WTC11 (cell line): ENCODE results near the gene ANKRD13C. TPM values are rescaled to one million over a fixed set of nuclear protein-coding genes. Genes with fewer than 3 reads are reported as not detected.
A peak's percentile ranks its signal among the peaks of the same experiment; 100 is the strongest.

ENCODE experiments used
- CBFB ChIP-seq: sonication (generic); formaldehyde crosslinking; IDR thresholded peaks from 2 replicates; pipeline ENCODE4 v1.8.1; 2022; ENCODE audit warnings: mild to moderate bottlenecking, low read depth, missing genetic modification reagents
- CREB1 ChIP-seq: sonication (generic); formaldehyde crosslinking; IDR thresholded peaks from 2 replicates; pipeline ENCODE4 v1.8.0; 2023; ENCODE audit warnings: mild to moderate bottlenecking, missing genetic modification reagents
- FOXJ3 ChIP-seq: sonication (generic); formaldehyde crosslinking; IDR thresholded peaks from 2 replicates; pipeline ENCODE4 v1.9.0; 2021; ENCODE audit warnings: missing genetic modification reagents, mild to moderate bottlenecking, borderline replicate concordance
- GRHL2 ChIP-seq: fragments of 250-450 bp; sonication (Bioruptor Pico); IDR thresholded peaks from 2 replicates; pipeline ENCODE4 v1.8.0; 2022; ENCODE audit warnings: mild to moderate bottlenecking, moderate library complexity; ENCODE audit not compliant: insufficient replicate concordance, severe bottlenecking
- GTF2I ChIP-seq: fragments of 250-450 bp; sonication (Bioruptor Pico); conservative IDR thresholded peaks from 2 replicates; pipeline ENCODE4 v1.4.0; 2021; ENCODE audit warnings: mild to moderate bottlenecking
- IRF2 ChIP-seq: sonication (generic); formaldehyde crosslinking; IDR thresholded peaks from 2 replicates; pipeline ENCODE4 v1.8.0; 2022; ENCODE audit warnings: low read depth, missing genetic modification reagents, borderline replicate concordance
- JAZF1 ChIP-seq: fragments of 250-450 bp; sonication (Bioruptor Pico); IDR thresholded peaks from 2 replicates; pipeline ENCODE4 v1.9.0; 2021; ENCODE audit warnings: moderate library complexity, mild to moderate bottlenecking, inconsistent platforms
- MXD4 ChIP-seq: fragments of 250-450 bp; sonication (Bioruptor Pico); IDR thresholded peaks from 2 replicates; pipeline ENCODE4 v1.8.0; 2021; ENCODE audit warnings: mild to moderate bottlenecking, moderate library complexity, borderline replicate concordance
- NFE2L1 ChIP-seq: sonication (generic); formaldehyde crosslinking; IDR thresholded peaks from 2 replicates; pipeline ENCODE4 v1.8.1; 2023; ENCODE audit warnings: missing genetic modification reagents
- NR3C1 ChIP-seq: sonication (generic); formaldehyde crosslinking; conservative IDR thresholded peaks from 2 replicates; pipeline ENCODE4 v1.8.1; 2023; ENCODE audit warnings: low read depth, mild to moderate bottlenecking, missing genetic modification reagents
- RELA ChIP-seq: sonication (generic); formaldehyde crosslinking; IDR thresholded peaks from 2 replicates; pipeline ENCODE4 v1.8.1; 2022; ENCODE audit warnings: missing genetic modification reagents, mild to moderate bottlenecking, borderline replicate concordance
- SMAD3 ChIP-seq: sonication (generic); formaldehyde crosslinking; IDR thresholded peaks from 2 replicates; pipeline ENCODE4 v1.8.0; 2022; ENCODE audit warnings: missing genetic modification reagents, mild to moderate bottlenecking, borderline replicate concordance
- SOX15 ChIP-seq: fragments of 250-450 bp; sonication (Bioruptor Pico); IDR thresholded peaks from 2 replicates; pipeline ENCODE4 v1.9.0; 2021; ENCODE audit warnings: mild to moderate bottlenecking
- SP1 ChIP-seq: sonication (generic); formaldehyde crosslinking; conservative IDR thresholded peaks from 2 replicates; pipeline ENCODE4 v1.8.1; 2022; ENCODE audit warnings: missing genetic modification reagents
- ZNF423 ChIP-seq: fragments of 250-450 bp; sonication (Bioruptor Pico); IDR thresholded peaks from 2 replicates; pipeline ENCODE4 v2.1.2; 2022; ENCODE audit warnings: mild to moderate bottlenecking, moderate library complexity
- total RNA-seq: library from RNA; stranded (reverse); gene quantifications from 3 replicates; pipeline ENCODE4 v1.2.3, GENCODE V29; 2021
- TF ChIP-seq, protein P1 (sequence below): sonication (generic); formaldehyde crosslinking; IDR thresholded peaks from 2 replicates; pipeline ENCODE4 v1.8.1; 2023; ENCODE audit warnings: mild to moderate bottlenecking, moderate library complexity, missing genetic modification reagents
- TF ChIP-seq, protein P2 (sequence below): sonication (generic); formaldehyde crosslinking; IDR thresholded peaks from 2 replicates; pipeline ENCODE4 v1.8.0; 2022; ENCODE audit warnings: mild to moderate bottlenecking, missing genetic modification reagents
- TF ChIP-seq, protein P3 (sequence below): sonication (generic); formaldehyde crosslinking; IDR thresholded peaks from 2 replicates; pipeline ENCODE4 v1.8.0; 2023; ENCODE audit warnings: mild to moderate bottlenecking, missing genetic modification reagents
- TF ChIP-seq, protein P4 (sequence below): sonication (generic); formaldehyde crosslinking; IDR thresholded peaks from 2 replicates; pipeline ENCODE4 v1.8.1; 2023; ENCODE audit warnings: mild to moderate bottlenecking, missing genetic modification reagents, moderate library complexity
- TF ChIP-seq, protein P5 (sequence below): sonication (generic); formaldehyde crosslinking; IDR thresholded peaks from 2 replicates; pipeline ENCODE4 v1.8.0; 2022; ENCODE audit warnings: mild to moderate bottlenecking, missing genetic modification reagents
- TF ChIP-seq, protein P6 (sequence below): sonication (generic); formaldehyde crosslinking; IDR thresholded peaks from 2 replicates; pipeline ENCODE4 v1.8.1; 2023; ENCODE audit warnings: mild to moderate bottlenecking, missing genetic modification reagents
- TF ChIP-seq, protein P7 (sequence below): sonication (generic); formaldehyde crosslinking; conservative IDR thresholded peaks from 2 replicates; pipeline ENCODE4 v1.8.1; 2023; ENCODE audit warnings: mild to moderate bottlenecking, low read depth, missing genetic modification reagents, moderate library complexity
- TF ChIP-seq, protein P8 (sequence below): sonication (generic); formaldehyde crosslinking; IDR thresholded peaks from 2 replicates; pipeline ENCODE4 v1.8.1; 2022; ENCODE audit warnings: missing genetic modification reagents, borderline replicate concordance

Gene ANKRD13C
- total RNA-seq, 1 experiment from 2014 or later: 22.5 TPM

DNA sequence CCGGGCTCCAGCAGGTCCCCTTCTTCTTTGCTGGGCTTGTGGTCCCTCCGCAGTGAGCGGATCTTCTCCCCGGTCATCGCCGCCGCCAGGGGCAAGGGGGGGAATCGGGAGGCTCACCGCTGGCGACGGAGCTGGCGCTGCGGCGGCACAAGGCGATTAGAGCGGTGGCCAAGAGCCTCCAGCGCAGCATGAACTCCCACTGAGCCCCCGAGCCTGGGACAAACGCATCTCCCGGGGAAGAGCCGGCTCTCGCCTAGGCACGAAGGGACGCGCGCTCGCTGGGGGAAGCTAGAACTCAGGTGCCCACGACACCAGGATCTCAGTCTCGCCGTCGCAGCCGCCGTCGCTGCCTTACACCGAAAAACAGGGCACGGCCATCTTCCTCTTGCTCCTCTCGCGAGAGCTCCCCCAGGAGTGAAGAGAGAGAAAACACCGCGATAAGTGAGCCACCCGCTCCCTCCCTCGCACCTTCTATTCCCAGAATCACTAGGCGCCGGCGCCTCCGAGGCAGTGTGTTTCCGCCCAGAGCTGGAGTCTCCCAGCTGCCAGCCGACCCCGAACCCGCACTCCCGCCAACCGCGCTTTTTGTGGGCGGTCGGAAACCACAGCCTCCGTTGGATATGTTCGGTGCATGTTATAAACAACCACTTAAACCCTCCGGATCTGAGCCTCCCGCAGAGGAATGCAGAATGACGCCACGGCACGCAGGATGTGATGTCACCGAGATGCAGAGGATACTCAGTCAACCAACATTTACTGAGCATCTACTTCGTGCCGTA lies at the start of gene ANKRD13C (continued):
- TF ChIP-seq, protein P1, sequence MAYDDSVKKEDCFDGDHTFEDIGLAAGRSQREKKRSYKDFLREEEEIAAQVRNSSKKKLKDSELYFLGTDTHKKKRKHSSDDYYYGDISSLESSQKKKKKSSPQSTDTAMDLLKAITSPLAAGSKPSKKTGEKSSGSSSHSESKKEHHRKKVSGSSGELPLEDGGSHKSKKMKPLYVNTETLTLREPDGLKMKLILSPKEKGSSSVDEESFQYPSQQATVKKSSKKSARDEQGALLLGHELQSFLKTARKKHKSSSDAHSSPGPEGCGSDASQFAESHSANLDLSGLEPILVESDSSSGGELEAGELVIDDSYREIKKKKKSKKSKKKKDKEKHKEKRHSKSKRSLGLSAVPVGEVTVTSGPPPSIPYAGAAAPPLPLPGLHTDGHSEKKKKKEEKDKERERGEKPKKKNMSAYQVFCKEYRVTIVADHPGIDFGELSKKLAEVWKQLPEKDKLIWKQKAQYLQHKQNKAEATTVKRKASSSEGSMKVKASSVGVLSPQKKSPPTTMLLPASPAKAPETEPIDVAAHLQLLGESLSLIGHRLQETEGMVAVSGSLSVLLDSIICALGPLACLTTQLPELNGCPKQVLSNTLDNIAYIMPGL (CRISPR knock-in tag): peak; percentile 90; the same call in 1 of the 2 replicates
- TF ChIP-seq, protein P2, sequence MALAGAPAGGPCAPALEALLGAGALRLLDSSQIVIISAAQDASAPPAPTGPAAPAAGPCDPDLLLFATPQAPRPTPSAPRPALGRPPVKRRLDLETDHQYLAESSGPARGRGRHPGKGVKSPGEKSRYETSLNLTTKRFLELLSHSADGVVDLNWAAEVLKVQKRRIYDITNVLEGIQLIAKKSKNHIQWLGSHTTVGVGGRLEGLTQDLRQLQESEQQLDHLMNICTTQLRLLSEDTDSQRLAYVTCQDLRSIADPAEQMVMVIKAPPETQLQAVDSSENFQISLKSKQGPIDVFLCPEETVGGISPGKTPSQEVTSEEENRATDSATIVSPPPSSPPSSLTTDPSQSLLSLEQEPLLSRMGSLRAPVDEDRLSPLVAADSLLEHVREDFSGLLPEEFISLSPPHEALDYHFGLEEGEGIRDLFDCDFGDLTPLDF: no peak
- TF ChIP-seq MXD4 (no peak), FOXJ3 (no peak), NFE2L1 (CRISPR knock-in tag) (peak; percentile 47; the same call in 1 of the 2 replicates), NR3C1 (no peak), GRHL2 (CRISPR knock-in tag) (no peak), IRF2 (no peak), SMAD3 (CRISPR knock-in tag) (0 out of 2 replicates have a peak, but pooled peaks have one; percentile 43), SOX15 (CRISPR knock-in tag) (no peak), RELA (CRISPR knock-in tag) (no peak), ZNF423 (CRISPR knock-in tag) (no peak), SP1 (CRISPR knock-in tag) (peak; percentile 22; the same call in 1 of the 2 replicates), CREB1 (CRISPR knock-in tag) (no peak), JAZF1 (no peak), CBFB (0 out of 2 replicates have a peak, but pooled peaks have one; percentile 70), GTF2I (CRISPR knock-in tag) (no peak)
- TF ChIP-seq, protein P3, sequence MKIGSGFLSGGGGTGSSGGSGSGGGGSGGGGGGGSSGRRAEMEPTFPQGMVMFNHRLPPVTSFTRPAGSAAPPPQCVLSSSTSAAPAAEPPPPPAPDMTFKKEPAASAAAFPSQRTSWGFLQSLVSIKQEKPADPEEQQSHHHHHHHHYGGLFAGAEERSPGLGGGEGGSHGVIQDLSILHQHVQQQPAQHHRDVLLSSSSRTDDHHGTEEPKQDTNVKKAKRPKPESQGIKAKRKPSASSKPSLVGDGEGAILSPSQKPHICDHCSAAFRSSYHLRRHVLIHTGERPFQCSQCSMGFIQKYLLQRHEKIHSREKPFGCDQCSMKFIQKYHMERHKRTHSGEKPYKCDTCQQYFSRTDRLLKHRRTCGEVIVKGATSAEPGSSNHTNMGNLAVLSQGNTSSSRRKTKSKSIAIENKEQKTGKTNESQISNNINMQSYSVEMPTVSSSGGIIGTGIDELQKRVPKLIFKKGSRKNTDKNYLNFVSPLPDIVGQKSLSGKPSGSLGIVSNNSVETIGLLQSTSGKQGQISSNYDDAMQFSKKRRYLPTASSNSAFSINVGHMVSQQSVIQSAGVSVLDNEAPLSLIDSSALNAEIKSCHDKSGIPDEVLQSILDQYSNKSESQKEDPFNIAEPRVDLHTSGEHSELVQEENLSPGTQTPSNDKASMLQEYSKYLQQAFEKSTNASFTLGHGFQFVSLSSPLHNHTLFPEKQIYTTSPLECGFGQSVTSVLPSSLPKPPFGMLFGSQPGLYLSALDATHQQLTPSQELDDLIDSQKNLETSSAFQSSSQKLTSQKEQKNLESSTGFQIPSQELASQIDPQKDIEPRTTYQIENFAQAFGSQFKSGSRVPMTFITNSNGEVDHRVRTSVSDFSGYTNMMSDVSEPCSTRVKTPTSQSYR (CRISPR knock-in tag): no peak
- TF ChIP-seq, protein P4, sequence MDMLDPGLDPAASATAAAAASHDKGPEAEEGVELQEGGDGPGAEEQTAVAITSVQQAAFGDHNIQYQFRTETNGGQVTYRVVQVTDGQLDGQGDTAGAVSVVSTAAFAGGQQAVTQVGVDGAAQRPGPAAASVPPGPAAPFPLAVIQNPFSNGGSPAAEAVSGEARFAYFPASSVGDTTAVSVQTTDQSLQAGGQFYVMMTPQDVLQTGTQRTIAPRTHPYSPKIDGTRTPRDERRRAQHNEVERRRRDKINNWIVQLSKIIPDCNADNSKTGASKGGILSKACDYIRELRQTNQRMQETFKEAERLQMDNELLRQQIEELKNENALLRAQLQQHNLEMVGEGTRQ (CRISPR knock-in tag): no peak
- TF ChIP-seq, protein P5, sequence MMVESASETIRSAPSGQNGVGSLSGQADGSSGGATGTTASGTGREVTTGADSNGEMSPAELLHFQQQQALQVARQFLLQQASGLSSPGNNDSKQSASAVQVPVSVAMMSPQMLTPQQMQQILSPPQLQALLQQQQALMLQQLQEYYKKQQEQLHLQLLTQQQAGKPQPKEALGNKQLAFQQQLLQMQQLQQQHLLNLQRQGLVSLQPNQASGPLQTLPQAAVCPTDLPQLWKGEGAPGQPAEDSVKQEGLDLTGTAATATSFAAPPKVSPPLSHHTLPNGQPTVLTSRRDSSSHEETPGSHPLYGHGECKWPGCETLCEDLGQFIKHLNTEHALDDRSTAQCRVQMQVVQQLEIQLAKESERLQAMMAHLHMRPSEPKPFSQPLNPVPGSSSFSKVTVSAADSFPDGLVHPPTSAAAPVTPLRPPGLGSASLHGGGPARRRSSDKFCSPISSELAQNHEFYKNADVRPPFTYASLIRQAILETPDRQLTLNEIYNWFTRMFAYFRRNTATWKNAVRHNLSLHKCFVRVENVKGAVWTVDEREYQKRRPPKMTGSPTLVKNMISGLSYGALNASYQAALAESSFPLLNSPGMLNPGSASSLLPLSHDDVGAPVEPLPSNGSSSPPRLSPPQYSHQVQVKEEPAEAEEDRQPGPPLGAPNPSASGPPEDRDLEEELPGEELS: no peak
- TF ChIP-seq, protein P6, sequence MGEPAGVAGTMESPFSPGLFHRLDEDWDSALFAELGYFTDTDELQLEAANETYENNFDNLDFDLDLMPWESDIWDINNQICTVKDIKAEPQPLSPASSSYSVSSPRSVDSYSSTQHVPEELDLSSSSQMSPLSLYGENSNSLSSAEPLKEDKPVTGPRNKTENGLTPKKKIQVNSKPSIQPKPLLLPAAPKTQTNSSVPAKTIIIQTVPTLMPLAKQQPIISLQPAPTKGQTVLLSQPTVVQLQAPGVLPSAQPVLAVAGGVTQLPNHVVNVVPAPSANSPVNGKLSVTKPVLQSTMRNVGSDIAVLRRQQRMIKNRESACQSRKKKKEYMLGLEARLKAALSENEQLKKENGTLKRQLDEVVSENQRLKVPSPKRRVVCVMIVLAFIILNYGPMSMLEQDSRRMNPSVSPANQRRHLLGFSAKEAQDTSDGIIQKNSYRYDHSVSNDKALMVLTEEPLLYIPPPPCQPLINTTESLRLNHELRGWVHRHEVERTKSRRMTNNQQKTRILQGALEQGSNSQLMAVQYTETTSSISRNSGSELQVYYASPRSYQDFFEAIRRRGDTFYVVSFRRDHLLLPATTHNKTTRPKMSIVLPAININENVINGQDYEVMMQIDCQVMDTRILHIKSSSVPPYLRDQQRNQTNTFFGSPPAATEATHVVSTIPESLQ (CRISPR knock-in tag): no peak
- TF ChIP-seq, protein P7, sequence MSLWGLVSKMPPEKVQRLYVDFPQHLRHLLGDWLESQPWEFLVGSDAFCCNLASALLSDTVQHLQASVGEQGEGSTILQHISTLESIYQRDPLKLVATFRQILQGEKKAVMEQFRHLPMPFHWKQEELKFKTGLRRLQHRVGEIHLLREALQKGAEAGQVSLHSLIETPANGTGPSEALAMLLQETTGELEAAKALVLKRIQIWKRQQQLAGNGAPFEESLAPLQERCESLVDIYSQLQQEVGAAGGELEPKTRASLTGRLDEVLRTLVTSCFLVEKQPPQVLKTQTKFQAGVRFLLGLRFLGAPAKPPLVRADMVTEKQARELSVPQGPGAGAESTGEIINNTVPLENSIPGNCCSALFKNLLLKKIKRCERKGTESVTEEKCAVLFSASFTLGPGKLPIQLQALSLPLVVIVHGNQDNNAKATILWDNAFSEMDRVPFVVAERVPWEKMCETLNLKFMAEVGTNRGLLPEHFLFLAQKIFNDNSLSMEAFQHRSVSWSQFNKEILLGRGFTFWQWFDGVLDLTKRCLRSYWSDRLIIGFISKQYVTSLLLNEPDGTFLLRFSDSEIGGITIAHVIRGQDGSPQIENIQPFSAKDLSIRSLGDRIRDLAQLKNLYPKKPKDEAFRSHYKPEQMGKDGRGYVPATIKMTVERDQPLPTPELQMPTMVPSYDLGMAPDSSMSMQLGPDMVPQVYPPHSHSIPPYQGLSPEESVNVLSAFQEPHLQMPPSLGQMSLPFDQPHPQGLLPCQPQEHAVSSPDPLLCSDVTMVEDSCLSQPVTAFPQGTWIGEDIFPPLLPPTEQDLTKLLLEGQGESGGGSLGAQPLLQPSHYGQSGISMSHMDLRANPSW (CRISPR knock-in tag): no peak
- TF ChIP-seq, protein P8, sequence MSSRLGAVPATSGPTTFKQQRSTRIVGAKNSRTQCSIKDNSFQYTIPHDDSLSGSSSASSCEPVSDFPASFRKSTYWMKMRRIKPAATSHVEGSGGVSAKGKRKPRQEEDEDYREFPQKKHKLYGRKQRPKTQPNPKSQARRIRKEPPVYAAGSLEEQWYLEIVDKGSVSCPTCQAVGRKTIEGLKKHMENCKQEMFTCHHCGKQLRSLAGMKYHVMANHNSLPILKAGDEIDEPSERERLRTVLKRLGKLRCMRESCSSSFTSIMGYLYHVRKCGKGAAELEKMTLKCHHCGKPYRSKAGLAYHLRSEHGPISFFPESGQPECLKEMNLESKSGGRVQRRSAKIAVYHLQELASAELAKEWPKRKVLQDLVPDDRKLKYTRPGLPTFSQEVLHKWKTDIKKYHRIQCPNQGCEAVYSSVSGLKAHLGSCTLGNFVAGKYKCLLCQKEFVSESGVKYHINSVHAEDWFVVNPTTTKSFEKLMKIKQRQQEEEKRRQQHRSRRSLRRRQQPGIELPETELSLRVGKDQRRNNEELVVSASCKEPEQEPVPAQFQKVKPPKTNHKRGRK (CRISPR knock-in tag): 0 out of 2 replicates have a peak, but pooled peaks have one; percentile 37
